ENCODE measurements around the gene SMPDL3B.
"Not testable (repeated sequence)": the region's sequence is repeated elsewhere in the genome, so short reads cannot be mapped to it uniquely, and the experiment has no call there.

SMPDL3B gene

DNA sequence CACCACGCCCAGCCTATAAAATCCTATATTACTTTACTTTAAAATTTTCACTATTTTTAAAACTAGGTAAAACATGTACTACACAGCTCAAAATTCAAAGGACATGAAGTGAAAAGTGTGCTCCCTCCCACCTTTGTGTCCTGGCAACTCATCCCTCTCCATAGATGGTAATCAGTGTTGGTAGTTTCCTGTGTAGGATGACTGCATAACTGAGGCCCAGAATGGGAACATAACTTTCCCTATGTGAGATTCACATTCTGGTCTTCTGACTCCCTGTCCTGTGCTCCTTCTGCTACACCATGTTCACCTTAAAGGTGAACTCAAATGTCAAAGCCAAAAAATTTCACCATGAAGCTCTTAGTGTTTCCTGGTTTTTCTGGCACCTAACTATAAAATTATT lies 64.3 kb downstream of the SMPDL3B start:
- TF ChIP-seq, protein P1, sequence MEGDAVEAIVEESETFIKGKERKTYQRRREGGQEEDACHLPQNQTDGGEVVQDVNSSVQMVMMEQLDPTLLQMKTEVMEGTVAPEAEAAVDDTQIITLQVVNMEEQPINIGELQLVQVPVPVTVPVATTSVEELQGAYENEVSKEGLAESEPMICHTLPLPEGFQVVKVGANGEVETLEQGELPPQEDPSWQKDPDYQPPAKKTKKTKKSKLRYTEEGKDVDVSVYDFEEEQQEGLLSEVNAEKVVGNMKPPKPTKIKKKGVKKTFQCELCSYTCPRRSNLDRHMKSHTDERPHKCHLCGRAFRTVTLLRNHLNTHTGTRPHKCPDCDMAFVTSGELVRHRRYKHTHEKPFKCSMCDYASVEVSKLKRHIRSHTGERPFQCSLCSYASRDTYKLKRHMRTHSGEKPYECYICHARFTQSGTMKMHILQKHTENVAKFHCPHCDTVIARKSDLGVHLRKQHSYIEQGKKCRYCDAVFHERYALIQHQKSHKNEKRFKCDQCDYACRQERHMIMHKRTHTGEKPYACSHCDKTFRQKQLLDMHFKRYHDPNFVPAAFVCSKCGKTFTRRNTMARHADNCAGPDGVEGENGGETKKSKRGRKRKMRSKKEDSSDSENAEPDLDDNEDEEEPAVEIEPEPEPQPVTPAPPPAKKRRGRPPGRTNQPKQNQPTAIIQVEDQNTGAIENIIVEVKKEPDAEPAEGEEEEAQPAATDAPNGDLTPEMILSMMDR (IDR thresholded peaks at IDR 0.05; ENCODE audit: unreplicated experiment in 3 of 3), result no peak
- Mint-ChIP-seq H3K36me3 (ENCODE audit: low read depth) (peaks cover 52% of the 10 kb centered on the region), H3K27me3 (ENCODE audit: low read depth) (no peaks in the 10 kb centered on the region), H3K9me3 (no peaks in the 10 kb centered on the region), H3K4me3 (no peak overlapping the region), H3K4me1 (no peaks in the 10 kb centered on the region), H3K27ac (no peak overlapping the region)

DNA sequence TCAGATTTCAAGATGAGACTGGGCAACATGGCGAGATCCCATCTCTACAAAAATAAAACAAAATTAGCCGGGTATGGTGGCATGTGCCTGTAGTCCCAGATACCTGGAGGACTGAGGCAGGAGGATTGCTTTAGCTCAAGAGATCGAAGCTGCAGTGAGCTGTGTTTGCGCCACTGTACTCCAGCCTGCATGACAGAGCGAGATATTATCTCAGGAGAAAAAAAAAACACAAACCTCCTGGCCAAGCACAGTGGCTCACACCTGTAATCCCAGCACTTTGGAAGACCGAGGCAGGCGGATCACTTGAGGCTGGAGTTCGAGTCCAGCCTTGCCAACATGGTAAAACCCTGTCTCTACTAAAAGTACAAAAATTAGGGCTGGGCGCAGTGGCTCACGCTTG lies 67.8 kb downstream of the SMPDL3B start:
- Mint-ChIP-seq H3K9me3 (no peaks in the 10 kb centered on the region), H3K27ac (no peak overlapping the region), H3K4me1 (no peaks in the 10 kb centered on the region), H3K27me3 (ENCODE audit: low read depth) (no peaks in the 10 kb centered on the region), H3K4me3 (no peak overlapping the region), H3K36me3 (ENCODE audit: low read depth) (peaks cover 50% of the 10 kb centered on the region)
- TF ChIP-seq, protein P1 (IDR thresholded peaks at IDR 0.05; ENCODE audit: unreplicated experiment in 3 of 3), result no peak

DNA sequence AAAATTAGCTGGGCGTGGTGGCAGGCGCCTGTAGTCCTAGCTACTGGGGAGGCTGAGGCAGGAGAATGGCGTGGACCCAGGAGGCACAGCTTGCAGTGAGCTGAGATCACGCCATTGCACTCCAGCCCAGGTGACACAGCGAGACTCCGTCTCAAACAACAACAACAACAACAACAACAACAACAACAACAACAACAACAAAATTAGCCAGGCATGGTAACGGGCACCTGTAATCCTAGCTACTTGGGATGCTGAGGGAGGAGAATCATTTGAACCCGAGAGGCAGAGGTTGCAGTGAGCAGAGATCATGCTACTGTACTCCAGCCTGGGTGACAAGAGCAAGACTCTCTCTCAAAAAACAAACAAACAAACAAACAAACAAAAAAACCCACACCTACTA lies 68.3 kb downstream of the SMPDL3B start:
- not testable (repeated sequence) for H3K4me1 Mint-ChIP-seq
- peaks cover 48% of the 10 kb centered on the region for H3K36me3 Mint-ChIP-seq (ENCODE audit: low read depth)

More for the DNA sequence above, 68.3 kb downstream of the SMPDL3B start:
- H3K27me3 Mint-ChIP-seq (ENCODE audit: low read depth); H3K27ac Mint-ChIP-seq; H3K4me3 Mint-ChIP-seq; H3K9me3 Mint-ChIP-seq: not testable (repeated sequence)

Data from nephron (organoid).